SJSA1 (cell line): ENCODE results near the gene AP1M1. TPM values are rescaled to one million over a fixed set of nuclear protein-coding genes. Genes with fewer than 3 reads are reported as not detected.

Source experiments
- DNase-seq, 2 experiments: peaks; one replicate each; pipeline ENCODE4 v3.0.0-alpha.2; 2015 to 2020; ENCODE audit warnings: low spot score in 2 of 2, low read depth in 1 of 2
- H3K27ac ChIP-seq: fragments of 250-450 bp; sonication (Bioruptor Pico); 2 replicates; pipeline ENCODE4 v1.5.1; 2020; ENCODE audit warnings: mild to moderate bottlenecking, moderate library complexity
- H3K27me3 ChIP-seq: fragments of 250-450 bp; sonication (Bioruptor Pico); replicated peaks from 2 replicates; pipeline ENCODE4 v1.5.1; 2020; ENCODE audit warnings: mild to moderate bottlenecking, moderate library complexity
- H3K36me3 ChIP-seq: fragments of 250-450 bp; sonication (Bioruptor Pico); 2 replicates; pipeline ENCODE4 v1.5.1; 2020; ENCODE audit warnings: mild to moderate bottlenecking
- H3K4me1 ChIP-seq: fragments of 250-450 bp; sonication (Bioruptor Pico); replicated peaks from 2 replicates; pipeline ENCODE4 v1.6.1; 2021; ENCODE audit warnings: mild to moderate bottlenecking
- H3K4me3 ChIP-seq: fragments of 250-450 bp; sonication (Bioruptor Pico); 2 replicates; pipeline ENCODE4 v1.5.1; 2020; ENCODE audit warnings: mild to moderate bottlenecking
- H3K9me3 ChIP-seq: fragments of 250-450 bp; sonication (Bioruptor Pico); replicated peaks from 2 replicates; pipeline ENCODE4 v1.5.1; 2020; ENCODE audit warnings: mild to moderate bottlenecking
- total RNA-seq: library from RNA; depleted of rRNA; stranded (reverse); fragments of >200 nt; shearing (Covaris generic); gene quantifications from 2 replicates; pipeline ENCODE4 v1.2.3, GENCODE V29; 2014

The AP1M1 gene
- total RNA-seq, 1 experiment from 2014 or later: 103 TPM

GRCh38 chr19:16244091-16244490, 46.4 kb downstream of the AP1M1 start:
- no peaks in the 10 kb centered on the region for H3K9me3 ChIP-seq
- DNase-seq: peak in 1 of 2 experiments; percentile 52
- H3K4me3 ChIP-seq: no peak overlapping the region
- peak overlapping the region; percentile 35; the same call in 1 of the 2 replicates for H3K27ac ChIP-seq
- H3K27me3 ChIP-seq: no peaks in the 10 kb centered on the region
- no peaks in the 10 kb centered on the region for H3K36me3 ChIP-seq
- peaks cover 7% of the 10 kb centered on the region for H3K4me1 ChIP-seq

- Histone ChIP-seq H3K4me3 (no peak overlapping the region), H3K27me3 (no peaks in the 10 kb centered on the region)
- DNase-seq: peak; percentile 78 to 89
These were observed 49.9 kb downstream of the AP1M1 start for GRCh38 chr19:16247353-16248182.

GRCh38 chr19:16248380-16249023, 50.8 kb downstream of the AP1M1 start:
- Histone ChIP-seq H3K36me3 (no peaks in the 10 kb centered on the region), H3K4me3 (no peak overlapping the region), H3K9me3 (no peaks in the 10 kb centered on the region), H3K27me3 (no peaks in the 10 kb centered on the region), H3K4me1 (peaks cover 7% of the 10 kb centered on the region), H3K27ac (no peak overlapping the region)
- DNase-seq: no peak

More at GRCh38 chr19:16247353-16248182, 49.9 kb downstream of the AP1M1 start:
- no peaks in the 10 kb centered on the region for H3K9me3 ChIP-seq
- H3K4me1 ChIP-seq: peaks cover 7% of the 10 kb centered on the region
- H3K27ac ChIP-seq: no peak overlapping the region
- no peaks in the 10 kb centered on the region for H3K36me3 ChIP-seq

GRCh38 chr19:16249826-16250404, 52.2 kb downstream of the AP1M1 start:
- no peaks in the 10 kb centered on the region for H3K36me3 ChIP-seq
- no peaks in the 10 kb centered on the region for H3K27me3 ChIP-seq
- DNase-seq: no peak
- no peaks in the 10 kb centered on the region for H3K9me3 ChIP-seq
- no peak overlapping the region for H3K27ac ChIP-seq
- no peaks in the 10 kb centered on the region for H3K4me1 ChIP-seq
- no peak overlapping the region for H3K4me3 ChIP-seq

- no peak overlapping the region for H3K4me3 ChIP-seq
- no peak for DNase-seq
- no peaks in the 10 kb centered on the region for H3K27me3 ChIP-seq
- H3K4me1 ChIP-seq: no peaks in the 10 kb centered on the region
- H3K36me3 ChIP-seq: no peaks in the 10 kb centered on the region
- no peaks in the 10 kb centered on the region for H3K9me3 ChIP-seq
- H3K27ac ChIP-seq: no peak overlapping the region
These were observed 54.9 kb downstream of the AP1M1 start for GRCh38 chr19:16252459-16253205.

- no peak overlapping the region for H3K27ac ChIP-seq
- no peaks in the 10 kb centered on the region for H3K27me3 ChIP-seq
- no peaks in the 10 kb centered on the region for H3K9me3 ChIP-seq
- no peak overlapping the region for H3K4me3 ChIP-seq
- no peaks in the 10 kb centered on the region for H3K36me3 ChIP-seq
- no peaks in the 10 kb centered on the region for H3K4me1 ChIP-seq
- no peak for DNase-seq
These were observed 57.2 kb downstream of the AP1M1 start for GRCh38 chr19:16254851-16255408.

- H3K4me1 ChIP-seq: no peaks in the 10 kb centered on the region
- no peaks in the 10 kb centered on the region for H3K27me3 ChIP-seq
- H3K9me3 ChIP-seq: no peaks in the 10 kb centered on the region
- no peaks in the 10 kb centered on the region for H3K36me3 ChIP-seq
- no peak for DNase-seq
- no peak overlapping the region for H3K27ac ChIP-seq
- no peak overlapping the region for H3K4me3 ChIP-seq
These were observed 59.8 kb downstream of the AP1M1 start for GRCh38 chr19:16257509-16258002.

GRCh38 chr19:16258440-16258903, 60.8 kb downstream of the AP1M1 start:
- Histone ChIP-seq H3K4me3 (no peak overlapping the region), H3K36me3 (no peaks in the 10 kb centered on the region), H3K4me1 (no peaks in the 10 kb centered on the region), H3K27me3 (no peaks in the 10 kb centered on the region), H3K9me3 (no peaks in the 10 kb centered on the region), H3K27ac (no peak overlapping the region)
- DNase-seq: no peak

GRCh38 chr19:16259385-16260159, 61.9 kb downstream of the AP1M1 start:
- no peaks in the 10 kb centered on the region for H3K4me1 ChIP-seq
- no peaks in the 10 kb centered on the region for H3K9me3 ChIP-seq
- no peak overlapping the region for H3K27ac ChIP-seq
- no peaks in the 10 kb centered on the region for H3K36me3 ChIP-seq
- DNase-seq: no peak
- H3K27me3 ChIP-seq: no peaks in the 10 kb centered on the region
- no peak overlapping the region for H3K4me3 ChIP-seq

GRCh38 chr19:16260160-16260811, 62.6 kb downstream of the AP1M1 start:
- Histone ChIP-seq H3K27ac (no peak overlapping the region), H3K4me1 (no peaks in the 10 kb centered on the region), H3K4me3 (no peak overlapping the region), H3K36me3 (no peaks in the 10 kb centered on the region), H3K27me3 (no peaks in the 10 kb centered on the region), H3K9me3 (no peaks in the 10 kb centered on the region)
- no peak for DNase-seq

- H3K4me1 ChIP-seq: no peaks in the 10 kb centered on the region
- DNase-seq: no peak
These were observed 63.1 kb downstream of the AP1M1 start for GRCh38 chr19:16260812-16261161.

GRCh38 chr19:16261584-16262368, 64.1 kb downstream of the AP1M1 start:
- no peak overlapping the region for H3K4me3 ChIP-seq
- DNase-seq: no peak
- H3K9me3 ChIP-seq: no peaks in the 10 kb centered on the region
- H3K27me3 ChIP-seq: no peaks in the 10 kb centered on the region
- H3K27ac ChIP-seq: no peak overlapping the region
- H3K36me3 ChIP-seq: no peaks in the 10 kb centered on the region
- no peaks in the 10 kb centered on the region for H3K4me1 ChIP-seq

More at GRCh38 chr19:16260812-16261161, 63.1 kb downstream of the AP1M1 start:
- Histone ChIP-seq H3K27me3 (no peaks in the 10 kb centered on the region), H3K36me3 (no peaks in the 10 kb centered on the region), H3K9me3 (no peaks in the 10 kb centered on the region), H3K4me3 (no peak overlapping the region), H3K27ac (no peak overlapping the region)
